Right kidney (tissue), 9 donors: ENCODE measurements around the gene ADGRD2.
"Not testable (repeated sequence)": the region's sequence is repeated elsewhere in the genome, so short reads cannot be mapped to it uniquely, and the experiment has no call there.

Experiments
- DNase-seq: peaks from one replicate; pipeline ENCODE4 v3.0.0-alpha.2; 2016
- long read RNA-seq, 8 donors: transcript quantifications; one replicate each; lab custom pipeline, GENCODE V29; 2026

ADGRD2 gene
- long read RNA-seq, donor 1: 0 reads
- long read RNA-seq, donor 2: 0 reads
- long read RNA-seq, donor 3: 0 reads
- long read RNA-seq, donor 4: 0 reads
- long read RNA-seq, donor 5: 0 reads
- long read RNA-seq, donor 6, partial matches to known transcripts: 0 of 2 reads
- long read RNA-seq, donor 6, other reads (novel, unspliced or antisense): 0 of 2 reads
- long read RNA-seq, donor 7, partial matches to known transcripts: 0 of 1 reads
- long read RNA-seq, donor 7, other reads (novel, unspliced or antisense): 0 of 1 reads
- long read RNA-seq, donor 8: 0 reads

DNA sequence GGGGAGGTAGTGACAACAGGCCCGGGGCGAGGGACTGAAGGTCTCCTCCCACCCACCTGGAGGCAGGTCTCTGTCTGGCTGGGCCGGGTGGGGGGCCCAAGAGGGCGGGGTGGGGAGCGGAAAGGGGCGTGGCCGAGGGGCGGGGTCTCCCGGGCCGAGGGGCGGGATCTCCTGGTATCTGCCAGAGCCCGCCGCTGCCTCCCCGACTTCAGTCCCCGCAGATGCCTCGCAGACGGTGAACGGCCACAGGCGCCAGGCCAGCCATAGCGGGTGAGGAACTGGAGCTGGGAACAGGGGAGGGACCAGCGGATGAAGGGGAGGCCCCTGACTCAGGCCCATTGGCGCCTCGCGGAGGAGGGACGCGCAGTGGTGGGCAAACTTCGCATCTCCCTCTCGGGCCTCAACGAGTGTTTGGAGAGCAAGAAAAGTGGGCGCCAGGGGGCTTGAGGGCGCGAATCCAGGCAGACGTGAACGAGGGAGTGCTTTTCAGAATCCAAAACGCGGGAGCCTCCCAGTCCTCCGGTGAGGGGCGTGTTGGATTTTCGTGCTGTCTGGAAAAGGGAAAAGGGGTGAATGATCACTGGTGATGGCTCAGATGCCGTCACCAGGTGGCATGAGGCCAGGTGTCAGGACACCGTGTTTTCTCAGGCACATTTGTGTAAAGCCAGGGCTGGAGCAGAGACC is at the start of gene ADGRD2:
TSS of gene ADGRD2 (plus strand) at position 211 of the 684 bp plus-strand sequence. CDS start 1,216 bp downstream, outside the sequence.
- peak; percentile 32 for DNase-seq

DNA sequence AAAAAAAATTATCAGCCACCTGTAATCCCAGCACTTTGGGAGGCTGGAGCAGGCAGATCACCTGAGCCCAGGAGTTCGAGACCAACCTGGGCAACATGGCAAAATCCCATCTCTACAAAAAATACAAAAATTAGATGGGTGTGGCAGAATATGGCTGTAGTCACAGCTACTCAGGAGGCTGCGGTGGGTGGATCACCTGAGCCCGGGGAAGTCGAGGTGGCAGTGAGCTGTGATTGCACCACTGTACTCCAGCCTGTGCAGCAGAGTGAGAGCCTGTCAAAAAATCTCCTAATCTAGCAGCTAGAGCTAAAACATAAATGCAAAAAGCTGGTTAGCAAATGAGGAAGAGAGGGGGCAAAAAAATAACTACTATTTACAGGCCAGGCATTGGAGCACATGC is 47.0 kb upstream of the ADGRD2 start:
- DNase-seq: no peak

- no peak for DNase-seq
These were observed 40.8 kb upstream of the ADGRD2 start for GRCh38 chr9:124409410-124409809.

- no peak for DNase-seq
These were observed 39.8 kb upstream of the ADGRD2 start for GRCh38 chr9:124410321-124410913.

DNA sequence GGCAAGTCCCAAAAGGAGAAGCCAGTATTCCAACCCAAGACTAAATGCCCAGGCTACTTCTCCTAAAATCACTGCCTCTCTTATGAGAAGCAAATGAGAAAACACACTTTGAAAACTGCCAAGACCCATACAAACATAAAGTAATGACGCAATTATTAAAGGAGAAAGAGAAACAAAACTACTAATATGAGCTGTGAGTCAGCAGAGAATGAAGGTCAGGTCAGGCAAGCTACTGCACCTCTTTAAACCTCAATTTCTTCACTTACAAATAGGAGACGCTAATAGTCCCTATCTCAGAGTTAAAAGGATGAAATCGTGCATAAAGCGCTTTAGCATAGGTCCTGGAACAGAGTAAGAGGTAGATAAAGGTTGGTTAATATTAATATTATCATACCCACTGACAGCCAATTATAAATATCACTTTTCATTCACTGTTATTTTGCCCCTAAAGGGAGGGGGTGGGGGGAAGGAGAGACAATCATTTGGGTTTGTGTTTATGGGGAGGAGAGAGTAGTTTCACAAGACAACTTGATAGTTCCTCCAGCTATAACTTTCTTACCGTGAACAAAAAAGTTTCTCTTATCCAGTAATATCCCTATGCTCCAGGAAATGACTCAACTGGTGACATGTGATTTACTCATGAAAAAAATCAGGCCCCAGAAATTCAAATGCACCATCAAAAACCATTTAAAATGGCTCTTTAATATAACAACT is 38.6 kb upstream of the ADGRD2 start:
- no peak for DNase-seq

DNA sequence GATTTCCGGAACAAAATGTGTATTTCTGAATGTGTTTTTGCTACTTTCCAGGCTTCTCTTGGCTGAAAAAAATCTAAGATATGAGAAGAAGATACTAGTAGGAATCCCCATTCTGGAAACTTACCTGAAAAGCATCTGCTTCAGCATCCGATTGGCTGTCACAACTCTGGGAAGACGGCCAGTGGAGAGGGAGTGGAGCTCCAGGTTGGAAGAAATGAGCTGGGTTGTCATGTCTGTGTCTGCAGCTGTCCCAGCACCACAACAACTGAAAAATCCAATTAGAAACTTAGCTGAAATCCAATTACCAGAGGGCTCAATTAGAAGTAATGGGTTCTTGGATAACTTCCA is 38.0 kb upstream of the ADGRD2 start:
- no peak for DNase-seq

GRCh38 chr9:124414612-124415011 is 35.6 kb upstream of the ADGRD2 start:
- DNase-seq: no peak

DNA sequence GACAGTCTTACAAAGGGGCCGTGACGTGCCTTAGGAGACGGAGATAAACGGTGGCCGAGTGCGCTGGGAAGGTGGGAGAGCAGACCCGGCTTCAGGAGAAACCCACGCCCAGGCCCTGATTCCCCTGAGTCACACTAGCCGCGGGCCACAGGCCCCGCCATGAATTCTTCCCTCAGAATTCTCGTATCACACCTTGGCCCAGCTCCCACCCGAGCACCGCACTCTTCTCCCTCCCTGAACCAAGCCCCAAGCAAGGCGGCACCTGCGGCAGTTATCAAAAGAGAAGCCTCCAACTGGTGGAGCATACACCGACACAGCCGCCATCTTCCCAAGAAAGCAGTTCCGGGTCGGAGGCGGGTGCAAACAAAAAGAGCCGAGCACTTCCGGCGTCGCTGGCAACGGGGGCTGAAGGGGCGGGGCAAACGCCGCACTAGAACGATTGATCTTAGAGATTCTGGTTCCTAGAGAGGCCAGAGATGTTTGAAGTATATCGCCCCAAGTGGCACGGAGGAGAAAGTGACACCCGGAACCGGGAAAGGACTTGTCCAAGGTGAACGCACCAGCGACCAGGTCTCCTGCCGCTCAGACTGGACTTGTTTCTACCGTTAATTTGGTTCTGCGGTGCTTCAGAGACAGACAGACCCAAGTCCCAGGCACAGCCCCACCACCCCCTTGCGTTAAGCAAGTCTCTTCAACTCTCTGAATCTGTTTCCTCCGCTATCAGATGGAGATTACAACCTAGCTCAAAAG is 35.0 kb upstream of the ADGRD2 start, which contains the start of gene PSMB7:
TSS of gene PSMB7 (minus strand) at position 341 of the 750 bp plus-strand sequence. CDS start at position 324, 17 bp downstream.
- peak; percentile 86 for DNase-seq

DNA sequence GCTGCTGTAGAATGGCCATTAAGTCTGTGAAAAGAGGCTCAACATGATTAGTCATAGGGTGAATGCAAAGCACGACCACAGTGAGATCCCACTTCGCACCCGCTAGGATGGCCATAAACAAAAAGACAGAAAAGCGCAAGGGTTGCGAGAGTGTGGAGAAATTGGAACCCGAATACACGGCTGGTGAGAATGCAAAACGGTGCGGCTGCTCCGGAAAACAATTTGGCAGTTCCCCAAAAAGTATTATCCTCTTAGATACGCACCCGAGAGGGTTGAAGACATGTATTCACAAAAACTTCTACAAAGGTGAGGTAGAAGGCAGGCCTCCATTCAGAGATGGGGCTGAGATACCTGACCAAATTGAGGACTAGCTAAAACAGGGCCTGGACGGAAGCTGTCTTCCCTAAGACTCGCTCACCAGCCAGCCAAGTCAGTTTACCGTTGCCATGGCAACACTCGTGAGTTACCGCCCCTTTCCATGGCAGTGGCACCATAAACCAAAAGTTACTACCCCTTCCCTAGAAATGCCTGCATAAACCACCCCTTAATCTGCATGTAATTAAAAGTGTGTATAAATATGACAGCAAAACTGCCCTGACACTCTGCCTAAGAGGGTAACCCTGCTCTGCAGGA is 34.3 kb upstream of the ADGRD2 start:
- no peak for DNase-seq

GRCh38 chr9:124419832-124420489 is 30.3 kb upstream of the ADGRD2 start:
- no peak for DNase-seq

DNA sequence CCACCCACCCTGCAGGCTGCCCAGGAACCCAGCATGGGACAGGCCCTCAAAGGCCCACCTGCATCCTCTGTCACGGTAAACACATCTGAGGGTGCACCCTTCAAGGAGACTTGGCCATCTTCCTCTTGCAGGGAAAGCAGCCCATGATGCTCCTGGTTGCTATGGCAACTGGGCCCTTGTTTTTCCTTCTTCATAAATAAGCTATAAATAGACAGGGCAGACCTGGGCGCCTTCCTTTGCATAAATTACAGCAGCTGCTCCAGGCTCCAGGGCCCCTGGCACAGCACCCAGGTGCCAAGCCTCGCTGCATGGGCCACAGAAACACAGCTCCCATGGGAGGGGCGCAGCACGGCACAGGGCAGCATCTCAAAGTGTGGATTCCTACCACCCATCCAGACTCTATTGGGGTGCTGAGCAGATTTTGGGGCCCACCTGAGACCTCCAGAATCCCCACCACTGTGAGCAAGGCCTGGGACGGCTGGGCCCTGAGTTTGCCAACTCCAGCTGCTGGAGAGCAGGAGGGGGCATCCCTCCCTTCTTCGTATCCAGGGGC is 29.2 kb upstream of the ADGRD2 start:
- no peak for DNase-seq

DNA sequence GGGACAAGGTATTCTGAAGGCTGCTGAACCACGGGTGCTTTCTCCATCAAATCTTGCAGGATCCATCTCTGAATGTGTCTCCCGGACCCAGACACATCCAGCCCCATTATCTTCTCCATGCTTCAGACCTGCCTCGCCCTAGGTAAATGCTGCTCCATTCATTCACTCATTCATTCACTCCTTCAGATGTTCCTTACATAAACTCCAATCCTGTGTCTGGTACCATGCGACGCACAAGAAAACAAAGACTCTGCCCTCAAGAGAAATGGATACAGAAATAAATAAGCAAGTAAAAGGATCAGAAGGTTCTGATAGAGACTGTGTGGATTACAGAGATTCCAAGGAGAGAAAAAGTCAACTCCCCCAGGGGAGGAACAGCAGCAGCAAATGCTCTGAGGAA is 27.1 kb upstream of the ADGRD2 start:
- no peak for DNase-seq

DNA sequence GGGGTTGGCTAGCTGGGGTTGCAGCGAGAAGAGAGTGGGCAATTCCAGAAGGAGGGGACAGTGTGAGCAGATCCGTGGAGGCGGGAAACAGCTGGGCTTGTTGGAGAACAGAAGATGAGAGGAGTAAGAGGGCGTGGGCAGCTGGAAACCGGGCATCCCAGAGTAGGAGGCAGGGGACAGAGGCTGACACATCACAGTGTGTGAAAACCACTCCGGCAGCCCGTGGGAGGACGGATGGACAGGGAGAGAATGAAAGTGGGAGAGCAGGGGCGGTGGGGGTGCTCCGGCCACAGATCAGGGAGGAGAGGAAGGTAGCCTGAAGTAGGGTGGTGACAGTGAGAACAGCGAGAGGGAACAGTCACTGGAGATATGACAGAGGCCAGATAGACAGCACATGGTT is 26.7 kb upstream of the ADGRD2 start:
- no peak for DNase-seq

DNA sequence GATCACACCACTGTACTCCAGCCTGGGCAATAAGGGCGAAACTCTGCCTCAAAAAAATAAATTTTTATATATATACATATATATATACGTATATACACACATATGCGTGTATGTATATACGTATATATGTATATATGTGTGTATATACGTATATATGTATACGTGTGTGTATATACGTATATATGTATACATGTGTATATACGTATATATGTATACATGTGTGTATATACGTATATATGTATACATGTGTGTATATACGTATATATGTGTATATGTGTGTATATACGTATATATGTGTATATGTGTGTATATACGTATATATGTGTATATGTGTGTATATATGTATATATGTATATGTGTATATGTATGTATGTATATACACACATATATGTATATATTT is 24.5 kb upstream of the ADGRD2 start:
- not testable (repeated sequence) for DNase-seq

DNA sequence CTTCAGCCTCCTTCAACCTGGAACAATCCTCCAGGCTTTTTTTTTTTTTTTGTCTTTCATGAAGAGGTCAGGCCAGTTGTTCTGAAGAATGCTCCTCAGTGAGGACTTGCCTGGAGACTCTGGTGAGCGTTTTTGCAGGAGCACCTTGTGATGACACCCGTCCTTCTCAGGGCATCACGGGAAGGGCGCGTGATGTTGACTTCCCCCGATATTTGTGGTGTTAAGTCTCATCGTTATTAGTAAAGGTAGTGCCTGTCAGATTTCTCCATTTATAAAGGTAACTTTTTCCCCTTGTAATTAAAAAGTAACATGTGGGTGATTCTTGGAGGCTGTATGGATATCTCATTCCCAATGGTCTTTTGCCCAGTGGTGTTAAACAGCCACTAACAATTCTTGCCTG is 23.9 kb upstream of the ADGRD2 start:
- no peak for DNase-seq

DNA sequence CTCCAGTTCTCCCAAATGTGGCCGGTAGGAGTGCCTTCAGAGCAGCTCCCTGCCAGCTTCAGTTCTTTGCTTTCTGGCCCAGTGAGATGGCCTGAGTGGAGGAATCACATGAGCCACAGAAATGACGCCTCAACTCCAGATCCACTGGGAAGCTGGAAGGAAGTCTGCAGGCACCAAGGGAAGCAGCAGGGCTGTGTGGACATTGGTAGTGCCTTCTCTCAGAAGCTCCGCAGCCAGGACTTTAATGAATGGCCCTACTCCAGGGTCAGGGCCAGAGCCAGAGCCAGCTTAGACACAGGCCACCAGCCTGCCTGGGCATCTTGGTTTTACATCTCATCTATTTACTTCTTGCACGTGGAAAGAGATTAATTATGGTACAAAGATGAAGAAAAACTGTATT is 23.0 kb upstream of the ADGRD2 start:
- no peak for DNase-seq

- no peak for DNase-seq
These were observed 21.3 kb upstream of the ADGRD2 start for GRCh38 chr9:124428751-124429529.

GRCh38 chr9:124429530-124429867 is 20.8 kb upstream of the ADGRD2 start:
- DNase-seq: no peak

GRCh38 chr9:124436320-124436719 is 13.9 kb upstream of the ADGRD2 start:
- DNase-seq: no peak

GRCh38 chr9:124437086-124437485 is 13.2 kb upstream of the ADGRD2 start:
- no peak for DNase-seq
